Activated naive CD4-positive, alpha-beta T cell treated with anti-CD3 and anti-CD28 coated beads for 36 hours (primary cell): ENCODE measurements around the gene ABL1. TPM values are rescaled to one million over a fixed set of nuclear protein-coding genes. Genes with fewer than 3 reads are reported as not detected.

Experiments
- CTCF ChIA-PET: fragments of 350-600 bp; sonication (Branson Sonifier 250); formaldehyde crosslinking; loops from one replicate; lab custom pipeline; 2021; ENCODE audit warnings: antibody characterized with exemption; lab: Charles Lee
- DNase-seq: peaks from one replicate; pipeline ENCODE4 v3.0.0-alpha.2; 2020
- H3K27ac Mint-ChIP-seq: one replicate; pipeline ENCODE4 v1.8.0; 2021; ENCODE audit warnings: mild to moderate bottlenecking, mixed read lengths
- H3K27me3 Mint-ChIP-seq: one replicate; pipeline ENCODE4 v1.8.0; 2021; ENCODE audit warnings: low read depth, mixed read lengths
- H3K36me3 Mint-ChIP-seq: one replicate; pipeline ENCODE4 v1.8.0; 2021; ENCODE audit warnings: low read depth, mixed read lengths
- H3K4me1 Mint-ChIP-seq: one replicate; pipeline ENCODE4 v1.8.0; 2021; ENCODE audit warnings: low read depth, mixed read lengths
- H3K4me3 Mint-ChIP-seq: one replicate; pipeline ENCODE4 v1.8.0; 2021; ENCODE audit warnings: mild to moderate bottlenecking, moderate library complexity, mixed read lengths
- H3K9me3 Mint-ChIP-seq: one replicate; pipeline ENCODE4 v1.8.0; 2021; ENCODE audit warnings: mixed read lengths
- intact Hi-C: fragments of 100-400 bp; cut with micrococcal nuclease; formaldehyde crosslinking; loops from one replicate; pipeline ENCODE4 v1.15.1; 2023
- total RNA-seq, 2 experiments: library from RNA; stranded (reverse); gene quantifications; one replicate each; pipeline ENCODE4 v1.2.3, GENCODE V29; 2021

The ABL1 gene
- total RNA-seq, 2 experiments from 2014 or later, result 25.7 to 26.1 TPM

GRCh38 chr9:130870491-130871381 is 35.7 kb downstream of the ABL1 start:
- intact Hi-C loops, result loop anchor here (5.0 kb wide), 1 partner anchor 127 kb away; no protein-coding TSS in a partner anchor
- H3K4me3 Mint-ChIP-seq, result no peak overlapping the region
- CTCF ChIA-PET, result interaction anchor here (0.6 to 6.1 kb wide), 8 partner anchors 12 to 176 kb away, joined by 3 to 54 read pairs (median 4); no protein-coding TSS in a partner anchor
- H3K9me3 Mint-ChIP-seq, result no peaks in the 10 kb centered on the region
- H3K4me1 Mint-ChIP-seq, result no peaks in the 10 kb centered on the region
- H3K36me3 Mint-ChIP-seq, result peaks cover 10% of the 10 kb centered on the region
- no peaks in the 10 kb centered on the region for H3K27me3 Mint-ChIP-seq
- DNase-seq, result no peak
- no peak overlapping the region for H3K27ac Mint-ChIP-seq

- no peaks in the 10 kb centered on the region for H3K4me1 Mint-ChIP-seq
- no peak overlapping the region for H3K27ac Mint-ChIP-seq
Measured at GRCh38 chr9:130871395-130872062, 36.5 kb downstream of the ABL1 start.

GRCh38 chr9:130872093-130872492 is 37.0 kb downstream of the ABL1 start:
- Mint-ChIP-seq H3K4me3 (no peak overlapping the region), H3K27ac (no peak overlapping the region), H3K36me3 (peaks cover 10% of the 10 kb centered on the region), H3K9me3 (no peaks in the 10 kb centered on the region), H3K4me1 (no peaks in the 10 kb centered on the region), H3K27me3 (no peaks in the 10 kb centered on the region)
- intact Hi-C loops, result loop anchor here (5.0 kb wide), 1 partner anchor 125 kb away; no protein-coding TSS in a partner anchor
- CTCF ChIA-PET, result no interaction called here
- no peak for DNase-seq

More at GRCh38 chr9:130871395-130872062, 36.5 kb downstream of the ABL1 start:
- CTCF ChIA-PET, result no interaction called here
- no peak for DNase-seq
- intact Hi-C loops, result loop anchor here (5.0 kb wide), 1 partner anchor 126 kb away; no protein-coding TSS in a partner anchor
- no peaks in the 10 kb centered on the region for H3K27me3 Mint-ChIP-seq
- no peaks in the 10 kb centered on the region for H3K9me3 Mint-ChIP-seq
- H3K4me3 Mint-ChIP-seq, result no peak overlapping the region
- H3K36me3 Mint-ChIP-seq, result peaks cover 10% of the 10 kb centered on the region

DNA sequence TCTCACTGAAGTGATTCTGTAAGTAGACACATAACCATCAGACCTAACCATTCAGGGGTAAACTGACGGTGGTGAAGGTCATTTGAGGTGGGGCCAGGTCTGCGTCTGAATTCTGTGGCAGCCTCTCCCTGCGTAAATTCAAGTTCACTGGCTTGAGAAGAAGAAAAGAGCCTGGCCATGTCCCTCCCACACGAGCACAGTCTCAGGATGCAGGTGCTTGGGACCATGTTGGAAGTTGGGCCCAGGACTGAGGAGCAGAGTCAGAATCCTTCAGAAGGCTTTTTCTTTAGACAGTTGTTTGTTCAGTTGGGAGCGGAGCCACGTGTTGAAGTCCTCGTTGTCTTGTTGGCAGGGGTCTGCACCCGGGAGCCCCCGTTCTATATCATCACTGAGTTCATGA is 37.5 kb downstream of the ABL1 start:
- CTCF ChIA-PET, result no interaction called here
- Mint-ChIP-seq H3K9me3 (no peaks in the 10 kb centered on the region), H3K27ac (no peak overlapping the region), H3K4me3 (no peak overlapping the region), H3K4me1 (no peaks in the 10 kb centered on the region), H3K36me3 (peaks cover 10% of the 10 kb centered on the region), H3K27me3 (no peaks in the 10 kb centered on the region)
- DNase-seq, result no peak
- intact Hi-C loops, result loop anchor here (5.0 kb wide), 1 partner anchor 125 kb away; no protein-coding TSS in a partner anchor

- Mint-ChIP-seq H3K27ac (no peak overlapping the region), H3K36me3 (peaks cover 10% of the 10 kb centered on the region), H3K27me3 (no peaks in the 10 kb centered on the region), H3K4me1 (no peaks in the 10 kb centered on the region), H3K4me3 (no peak overlapping the region), H3K9me3 (no peaks in the 10 kb centered on the region)
- DNase-seq, result no peak
- CTCF ChIA-PET, result no interaction called here
- intact Hi-C loops, result loop anchor here (5.0 kb wide), 1 partner anchor 124 kb away; no protein-coding TSS in a partner anchor
Measured at GRCh38 chr9:130872912-130873503, 38.0 kb downstream of the ABL1 start.

DNA sequence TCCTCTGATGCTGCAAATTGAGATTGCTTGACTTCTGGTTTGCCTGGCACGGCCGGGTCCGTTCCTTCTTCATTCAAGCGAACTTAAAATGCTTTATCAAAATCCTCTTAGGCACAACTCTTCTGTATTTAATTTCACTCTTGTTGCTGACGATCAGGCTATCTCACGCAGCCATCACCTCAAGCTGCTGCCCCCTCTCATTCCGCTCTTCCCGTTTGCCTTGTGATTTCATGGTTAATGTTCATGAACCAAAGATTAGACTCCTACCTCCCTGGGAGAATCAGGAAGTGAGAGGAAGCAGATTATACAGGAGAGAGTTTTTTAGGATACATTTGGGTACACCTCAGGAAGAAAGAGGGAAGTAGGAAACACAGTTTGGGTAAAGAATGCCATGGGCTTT is 38.9 kb downstream of the ABL1 start:
- Mint-ChIP-seq H3K27ac (no peak overlapping the region), H3K36me3 (peaks cover 14% of the 10 kb centered on the region), H3K4me3 (no peak overlapping the region), H3K9me3 (no peaks in the 10 kb centered on the region), H3K27me3 (no peaks in the 10 kb centered on the region), H3K4me1 (no peaks in the 10 kb centered on the region)
- no peak for DNase-seq
- intact Hi-C loops, result loop anchor here (5.0 kb wide), 1 partner anchor 123 kb away; no protein-coding TSS in a partner anchor
- CTCF ChIA-PET, result no interaction called here

- Mint-ChIP-seq H3K36me3 (peaks cover 19% of the 10 kb centered on the region), H3K27ac (no peak overlapping the region), H3K27me3 (no peaks in the 10 kb centered on the region), H3K4me1 (no peaks in the 10 kb centered on the region), H3K4me3 (no peak overlapping the region), H3K9me3 (no peaks in the 10 kb centered on the region)
- intact Hi-C loops, result loop anchor here (5.0 kb wide), 1 partner anchor 123 kb away; no protein-coding TSS in a partner anchor
- CTCF ChIA-PET, result no interaction called here
- DNase-seq, result no peak
Measured at GRCh38 chr9:130874783-130875182, 39.7 kb downstream of the ABL1 start.

DNA sequence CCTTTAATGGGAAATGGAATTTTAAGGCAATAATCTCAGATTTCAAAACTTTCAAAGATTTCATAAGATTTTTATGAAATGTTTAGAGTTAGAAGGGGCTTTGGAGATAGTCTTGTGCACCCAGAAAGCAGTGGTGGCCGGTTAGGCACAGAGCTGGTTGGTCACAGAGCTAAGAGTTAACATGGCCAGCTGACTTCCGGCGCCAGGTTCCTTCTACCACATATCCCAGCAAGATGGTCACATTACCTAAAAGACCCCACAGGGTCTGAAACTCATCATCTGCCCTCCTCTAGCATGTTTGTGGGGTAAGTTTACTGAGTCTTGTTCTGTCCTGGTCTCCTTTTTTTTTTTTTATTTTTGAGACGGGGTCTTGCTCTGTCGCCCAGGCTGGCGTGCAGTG is 42.2 kb downstream of the ABL1 start:
- no peaks in the 10 kb centered on the region for H3K9me3 Mint-ChIP-seq
- no peaks in the 10 kb centered on the region for H3K27me3 Mint-ChIP-seq
- CTCF ChIA-PET, result no interaction called here
- peaks cover 27% of the 10 kb centered on the region for H3K36me3 Mint-ChIP-seq
- intact Hi-C loops, result no loop called here
- no peaks in the 10 kb centered on the region for H3K4me1 Mint-ChIP-seq
- DNase-seq, result no peak
- H3K4me3 Mint-ChIP-seq, result no peak overlapping the region
- no peak overlapping the region for H3K27ac Mint-ChIP-seq

DNA sequence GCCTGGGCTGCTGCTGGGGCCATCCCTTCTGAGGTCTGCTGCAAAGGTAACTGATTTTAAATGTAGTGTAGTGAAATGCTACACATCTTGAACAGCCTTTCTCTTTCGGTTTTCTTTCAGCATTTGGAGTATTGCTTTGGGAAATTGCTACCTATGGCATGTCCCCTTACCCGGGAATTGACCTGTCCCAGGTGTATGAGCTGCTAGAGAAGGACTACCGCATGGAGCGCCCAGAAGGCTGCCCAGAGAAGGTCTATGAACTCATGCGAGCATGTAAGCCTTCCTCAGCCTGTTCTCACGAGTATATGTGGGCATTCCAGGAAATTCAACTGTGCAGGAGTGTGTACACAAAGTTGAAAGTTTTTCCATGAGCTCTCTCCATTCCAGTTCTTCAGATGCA is 43.2 kb downstream of the ABL1 start:
- CTCF ChIA-PET, result no interaction called here
- Mint-ChIP-seq H3K4me1 (no peaks in the 10 kb centered on the region), H3K36me3 (peaks cover 26% of the 10 kb centered on the region), H3K27ac (no peak overlapping the region), H3K4me3 (no peak overlapping the region), H3K9me3 (no peaks in the 10 kb centered on the region), H3K27me3 (no peaks in the 10 kb centered on the region)
- intact Hi-C loops, result no loop called here
- DNase-seq, result no peak

- H3K36me3 Mint-ChIP-seq, result peaks cover 26% of the 10 kb centered on the region
- H3K9me3 Mint-ChIP-seq, result no peaks in the 10 kb centered on the region
- no peak for DNase-seq
- H3K27me3 Mint-ChIP-seq, result no peaks in the 10 kb centered on the region
- H3K4me1 Mint-ChIP-seq, result no peaks in the 10 kb centered on the region
- no peak overlapping the region for H3K4me3 Mint-ChIP-seq
- H3K27ac Mint-ChIP-seq, result no peak overlapping the region
- intact Hi-C loops, result no loop called here
- CTCF ChIA-PET, result interaction anchor here (1.4 kb wide), 1 partner anchor 14 kb away, joined by 8 read pairs; no protein-coding TSS in a partner anchor
Measured at GRCh38 chr9:130879863-130880411, 44.9 kb downstream of the ABL1 start.

DNA sequence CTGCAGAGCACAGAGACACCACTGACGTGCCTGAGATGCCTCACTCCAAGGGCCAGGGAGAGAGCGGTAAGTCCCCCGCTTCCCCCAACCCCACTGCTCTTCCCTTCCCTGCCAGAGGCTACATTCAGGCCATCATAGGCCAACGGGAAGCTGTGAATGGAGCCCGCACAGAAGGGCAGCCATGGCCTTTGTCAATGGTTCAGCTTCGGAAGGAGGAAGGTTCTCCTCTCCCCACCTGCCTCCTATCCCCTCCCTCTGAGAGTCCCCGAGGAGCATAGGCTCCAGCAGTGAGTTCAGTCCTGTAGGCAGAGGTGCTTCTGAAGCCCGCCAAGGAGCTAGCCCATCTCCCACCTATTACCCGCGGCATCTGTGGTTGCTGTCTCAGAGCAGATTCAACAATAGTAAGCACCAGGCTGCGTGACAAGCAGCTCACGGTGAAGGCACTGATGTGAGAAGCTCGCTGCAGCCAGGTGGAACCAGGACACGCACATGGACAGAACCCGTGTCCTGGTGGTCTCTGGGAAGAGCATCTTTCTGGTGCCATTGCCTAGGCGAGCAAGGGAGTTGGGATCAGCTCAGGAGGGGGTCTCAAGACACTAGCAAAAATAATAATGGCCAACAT is 45.7 kb downstream of the ABL1 start:
- Mint-ChIP-seq H3K27ac (no peak overlapping the region), H3K9me3 (no peaks in the 10 kb centered on the region), H3K4me1 (no peaks in the 10 kb centered on the region), H3K4me3 (no peak overlapping the region), H3K36me3 (peaks cover 27% of the 10 kb centered on the region), H3K27me3 (no peaks in the 10 kb centered on the region)
- CTCF ChIA-PET, result interaction anchor here (1.4 kb wide), 1 partner anchor 15 kb away, joined by 8 read pairs; no protein-coding TSS in a partner anchor
- DNase-seq, result no peak
- intact Hi-C loops, result no loop called here
